ENCODE data around the gene TMEM44.
"Not testable (repeated sequence)": the region's sequence is repeated elsewhere in the genome, so short reads cannot be mapped to it uniquely, and the experiment has no call there.

The TMEM44 gene

DNA sequence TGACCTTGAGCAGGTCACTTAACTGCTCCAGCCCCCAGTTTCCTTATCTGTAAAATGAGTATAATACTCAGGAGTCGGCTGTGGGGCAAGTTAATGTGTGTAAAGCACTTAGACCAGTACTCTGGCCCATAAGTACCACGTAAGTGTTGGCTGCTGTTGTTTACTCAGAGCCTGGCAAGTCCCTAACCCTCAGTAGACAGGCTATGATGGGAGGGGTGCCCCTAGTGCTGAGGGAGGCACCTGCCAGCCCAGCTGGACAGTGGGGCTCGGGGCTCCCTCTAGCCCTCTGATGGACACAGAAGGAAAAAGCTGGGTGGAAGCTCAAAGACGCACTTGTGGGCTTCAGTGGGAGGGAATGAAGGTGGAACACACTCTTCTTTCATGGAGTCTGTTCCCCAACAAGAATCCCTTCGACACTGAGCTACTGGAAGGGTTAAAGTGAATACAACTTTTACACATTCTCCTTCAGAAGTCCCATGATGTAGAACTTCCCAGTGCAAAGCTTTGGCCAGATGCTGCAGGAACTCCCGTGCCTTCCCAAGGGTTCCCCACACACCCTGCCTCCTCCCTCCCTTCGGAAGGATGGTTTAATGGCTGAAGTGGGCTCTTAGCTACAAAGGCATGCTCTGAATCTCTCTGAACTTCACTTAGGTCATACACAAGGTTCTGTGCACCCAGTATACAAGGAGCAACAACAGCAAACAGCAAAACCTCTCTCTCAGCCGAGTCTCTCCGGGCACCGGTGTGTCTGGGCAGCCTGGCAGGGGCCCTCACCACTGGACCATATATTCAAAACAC is 25.4 kb downstream of the TMEM44 start:
- no peak for DNase-seq

DNA sequence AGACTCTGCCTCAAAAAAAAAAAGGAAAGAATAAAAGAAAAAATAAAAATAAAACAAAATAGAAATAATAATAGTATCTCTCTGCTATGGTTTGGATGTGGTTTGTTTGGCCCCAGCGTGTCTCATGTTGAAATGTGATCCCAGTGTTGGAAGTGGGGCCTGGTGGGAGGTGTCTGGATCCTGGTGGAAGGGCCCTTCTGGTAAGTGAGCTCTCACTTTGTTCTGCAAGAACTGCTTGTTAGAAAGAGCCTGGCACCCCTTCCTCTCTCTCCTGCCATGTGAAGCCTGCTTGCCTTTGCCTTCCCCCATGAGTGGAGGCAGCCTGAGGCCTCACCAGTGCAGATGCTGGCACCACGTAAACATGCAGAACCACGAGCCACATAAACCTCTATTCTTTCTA is 26.3 kb downstream of the TMEM44 start:
- DNase-seq = no peak

- DNase-seq = no peak
Observed at GRCh38 chr3:194606163-194606562, 27.1 kb downstream of the TMEM44 start.

DNA sequence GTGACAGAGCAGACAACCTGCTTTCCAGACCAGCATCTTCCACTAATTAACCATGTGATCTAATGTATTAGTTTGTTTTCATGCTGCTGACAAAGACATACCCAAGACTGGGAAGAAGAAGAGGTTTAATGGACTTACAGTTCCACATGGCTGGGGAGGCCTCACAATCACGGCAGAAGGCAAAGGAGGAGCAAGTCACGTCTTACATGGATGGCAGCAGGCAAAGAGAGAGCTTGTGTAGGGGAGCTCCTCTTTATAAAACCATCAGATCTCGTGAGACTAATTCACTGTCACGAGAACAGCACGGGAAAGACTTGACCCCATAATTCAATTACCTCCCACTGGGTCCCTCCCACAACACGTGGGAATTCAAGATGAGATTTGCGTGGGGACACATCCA is 27.9 kb downstream of the TMEM44 start:
- DNase-seq = not testable (repeated sequence)

- DNase-seq = no peak
Observed at GRCh38 chr3:194604837-194605236, 28.4 kb downstream of the TMEM44 start.

- DNase-seq = no peak
Observed at GRCh38 chr3:194604126-194604525, 29.1 kb downstream of the TMEM44 start.

DNA sequence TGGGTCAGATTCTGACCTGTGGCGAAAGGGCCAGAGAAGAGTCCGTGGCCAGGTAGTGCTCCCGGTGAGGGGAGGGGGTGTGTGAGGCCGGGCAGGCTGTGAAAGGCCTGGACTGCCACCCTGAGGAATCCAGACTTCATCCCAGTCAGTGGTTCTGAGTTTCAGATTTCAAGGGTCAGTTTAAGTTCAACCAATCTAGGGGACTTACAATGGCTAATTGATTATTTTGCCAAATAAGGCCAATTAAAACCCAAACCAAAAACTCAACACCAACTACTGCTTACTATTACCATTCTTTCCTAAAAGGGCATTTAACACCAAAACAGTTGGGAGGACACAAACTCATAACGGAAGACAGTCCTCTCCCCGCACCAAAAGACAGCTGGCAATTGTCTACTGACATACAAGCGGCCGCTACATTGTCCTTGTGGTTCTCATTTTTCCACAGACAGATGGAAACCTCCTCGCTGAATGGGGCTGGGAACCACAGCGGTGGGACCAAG is 30.5 kb downstream of the TMEM44 start:
- no peak for DNase-seq

- DNase-seq = no peak
Observed at GRCh38 chr3:194598771-194599557, 34.3 kb downstream of the TMEM44 start.

- DNase-seq = no peak
Observed at GRCh38 chr3:194596906-194597305, 36.3 kb downstream of the TMEM44 start.

DNA sequence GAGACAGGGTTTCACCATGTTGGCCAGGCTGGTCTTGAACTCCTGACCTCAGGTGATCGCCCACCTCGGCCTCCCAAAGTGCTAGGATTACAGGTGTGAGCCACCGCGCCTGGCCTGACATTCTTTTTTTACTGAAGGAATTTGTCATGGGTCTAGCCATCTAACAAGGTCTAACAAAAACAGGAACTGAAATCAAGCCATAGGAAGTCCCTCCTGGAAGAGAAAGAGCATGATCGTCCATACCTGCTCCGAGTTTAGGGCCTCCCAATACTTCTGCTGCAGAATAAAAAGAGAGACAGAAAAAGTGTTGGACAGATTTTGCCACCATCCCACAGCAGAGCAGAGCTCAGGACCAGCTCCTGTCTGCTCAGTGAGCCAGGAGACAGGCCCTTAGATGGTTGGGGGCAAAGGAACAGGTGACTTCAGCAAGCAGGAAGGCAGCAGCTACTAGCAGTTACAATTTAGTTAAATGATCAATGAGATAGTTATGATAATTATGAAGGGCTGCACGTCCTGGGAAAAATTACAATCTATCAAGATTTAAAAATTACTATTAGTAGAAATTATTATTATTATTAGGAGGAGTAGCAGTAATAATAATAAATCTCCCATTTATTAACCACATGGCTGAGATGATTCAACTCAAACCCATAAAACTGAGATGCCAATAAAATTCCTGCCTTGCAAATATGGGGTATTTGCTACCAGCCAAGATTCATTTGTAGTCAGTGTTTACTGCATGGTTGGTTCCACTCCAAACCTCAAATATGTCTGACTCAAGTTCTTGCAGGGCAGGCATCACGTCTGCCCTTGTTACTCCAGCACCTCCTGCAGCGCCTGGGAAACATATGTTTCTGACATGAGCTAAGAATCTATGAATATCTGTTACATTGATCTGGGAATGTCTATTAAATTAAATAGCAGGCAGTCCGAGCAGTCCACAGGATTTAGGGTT is 40.1 kb downstream of the TMEM44 start:
- no peak for DNase-seq

DNA sequence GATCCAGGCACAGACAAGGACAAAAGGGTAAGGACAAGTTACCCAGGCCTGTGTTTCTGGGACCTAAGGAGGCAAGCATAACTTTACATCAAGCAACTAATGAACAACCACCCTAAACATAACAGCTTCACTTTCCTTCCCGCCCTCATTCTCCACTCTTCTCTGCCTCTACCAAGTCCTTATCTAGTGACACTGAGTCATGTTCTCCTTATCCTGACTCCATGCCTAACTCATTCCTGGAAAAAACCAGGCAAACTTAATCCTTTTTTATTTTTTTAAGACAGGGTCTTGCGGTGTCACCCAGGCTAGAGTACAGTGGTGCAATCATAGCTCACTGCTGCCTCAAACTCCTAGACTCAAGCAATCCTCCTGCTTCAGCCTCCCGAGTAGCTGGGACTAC is 44.5 kb downstream of the TMEM44 start:
- DNase-seq = no peak

GRCh38 chr3:194588236-194588635 is 45.0 kb downstream of the TMEM44 start:
- DNase-seq = no peak

DNA sequence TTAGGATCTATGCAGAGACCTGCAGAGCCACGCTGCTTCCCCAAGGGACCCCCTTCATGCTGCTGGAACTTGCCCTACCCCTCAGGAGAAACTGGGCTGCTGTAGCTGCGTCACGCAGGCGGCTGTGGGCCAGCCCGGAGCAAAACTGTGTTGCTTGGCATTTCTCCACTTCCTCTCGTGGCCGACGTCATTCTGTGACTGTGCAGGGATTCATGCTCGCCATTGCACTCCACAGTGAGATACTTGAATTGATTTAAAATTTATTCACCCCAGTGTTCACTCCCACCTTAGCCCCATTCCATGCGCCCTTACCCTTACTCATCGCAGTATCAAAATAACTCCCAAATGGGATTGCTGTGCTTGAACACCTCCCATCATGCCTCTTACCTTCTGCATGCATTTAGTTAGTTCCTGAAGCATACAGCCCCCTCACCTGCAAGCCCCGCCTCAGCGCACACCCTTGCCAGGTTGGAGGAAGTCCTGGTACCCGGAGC is 45.7 kb downstream of the TMEM44 start:
- DNase-seq = no peak

DNA sequence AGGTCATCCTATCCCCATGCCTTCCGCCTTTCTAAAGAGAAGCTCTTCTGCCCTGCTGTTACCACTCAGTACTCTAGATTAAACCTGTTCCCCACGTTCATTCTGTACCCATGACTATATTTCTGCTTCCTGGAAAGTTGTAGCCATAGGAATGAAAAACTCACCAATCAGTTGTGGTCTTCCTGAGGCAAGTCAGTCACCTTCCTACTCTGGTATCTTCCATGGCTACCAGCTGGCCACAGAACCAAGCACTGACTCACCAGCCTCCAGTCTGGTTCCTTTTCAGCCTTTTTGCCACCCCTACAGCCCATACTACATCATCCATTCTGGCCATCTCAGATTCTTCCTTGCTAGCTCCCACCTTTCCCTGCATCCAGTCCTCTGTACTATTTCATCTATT is 46.4 kb downstream of the TMEM44 start:
- no peak for DNase-seq

GRCh38 chr3:194585880-194586281 is 47.3 kb downstream of the TMEM44 start:
- no peak for DNase-seq

- no peak for DNase-seq
Observed at GRCh38 chr3:194584866-194585265, 48.4 kb downstream of the TMEM44 start.

DNA sequence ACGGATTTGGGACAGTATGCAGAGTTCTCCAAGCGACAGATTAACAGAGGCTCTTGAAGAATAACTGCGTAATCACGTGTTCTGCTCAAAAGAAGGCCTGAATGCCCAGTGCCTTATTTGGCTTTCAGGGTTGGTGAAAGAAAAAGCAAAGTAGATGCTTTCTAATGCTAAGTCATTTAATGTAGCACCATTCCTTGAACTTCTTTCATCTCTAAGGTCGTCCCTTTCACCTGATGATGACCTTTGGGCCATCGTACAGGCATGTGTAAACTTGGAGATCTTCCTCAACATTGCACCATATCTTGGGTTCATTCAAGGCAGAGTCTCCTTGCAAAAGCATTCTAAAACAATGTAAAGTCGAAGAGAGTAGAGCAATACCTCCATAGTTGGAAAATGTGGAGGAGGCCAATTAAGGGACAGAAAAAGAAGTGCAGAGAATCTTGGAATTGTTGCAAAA is 48.9 kb downstream of the TMEM44 start:
- DNase-seq = no peak

GRCh38 chr3:194582196-194582905 is 50.9 kb downstream of the TMEM44 start:
- no peak for DNase-seq

DNA sequence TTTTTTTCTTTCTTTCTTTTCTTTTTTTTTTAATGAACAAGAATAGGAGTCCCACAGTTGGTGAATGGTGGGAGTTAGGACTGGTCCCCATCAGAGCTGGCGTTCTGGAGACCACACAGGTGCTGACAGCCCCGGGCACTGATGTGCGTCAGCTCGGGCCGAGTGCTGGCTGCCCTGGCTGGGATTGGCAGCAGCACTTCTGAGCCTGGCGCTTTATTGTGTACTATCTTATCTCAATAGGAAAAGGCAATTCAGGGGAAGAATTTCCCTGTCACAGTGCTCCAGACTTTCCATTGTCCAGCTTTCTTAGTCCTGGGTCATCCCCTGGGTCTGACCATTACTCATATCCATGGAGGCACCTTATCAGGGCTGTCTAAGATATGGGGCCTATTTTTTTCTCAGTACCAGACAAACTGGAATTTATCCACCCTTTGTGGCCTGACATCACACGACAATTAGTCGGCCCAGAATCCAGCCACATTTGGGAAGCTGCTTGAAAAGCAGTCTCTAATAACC is 54.1 kb downstream of the TMEM44 start:
- no peak for DNase-seq

- DNase-seq = peak; percentile 36
Observed at GRCh38 chr3:194577986-194578905, 55.0 kb downstream of the TMEM44 start.
